ENCODE measurements around the gene TRPM1. TPM values are rescaled to one million over a fixed set of nuclear protein-coding genes. Genes with fewer than 3 reads are reported as not detected.

TRPM1 gene
- total and polyA plus RNA-seq, 4 donors: 0.05 to 0.72 (median 0.10) TPM; not detected in 1

- DNase-seq (ENCODE audit: low read depth in 4 of 6, low spot score in 6 of 6): no peak
- no peaks in the 10 kb centered on the region for H3K27me3 ChIP-seq (ENCODE audit: control insufficient read depth, insufficient read depth, low read length)
- no peaks in the 10 kb centered on the region for H3K36me3 ChIP-seq (ENCODE audit: control insufficient read depth, insufficient read depth, low read length)
- no peaks in the 10 kb centered on the region for H3K4me1 ChIP-seq (ENCODE audit: control insufficient read depth, insufficient read depth, low read length)
- H3K4me3 ChIP-seq (ENCODE audit: low read depth, low read length): no peak overlapping the region
- no CpG with 5 or more reads among the region's 2 CpGs for WGBS (ENCODE audit: insufficient coverage)
- H3K9me3 ChIP-seq (ENCODE audit: control insufficient read depth, insufficient read depth, low read length): peaks cover 7% of the 10 kb centered on the region
- no peak overlapping the region for H3K27ac ChIP-seq (ENCODE audit: low read depth, low read length)
Observed at GRCh38 chr15:31014608-31014925, 87.0 kb downstream of the TRPM1 start.

- peaks cover 7% of the 10 kb centered on the region for H3K9me3 ChIP-seq (ENCODE audit: control insufficient read depth, insufficient read depth, low read length)
- no peak overlapping the region for H3K27ac ChIP-seq (ENCODE audit: low read depth, low read length)
- WGBS (ENCODE audit: insufficient coverage): 78% methylated on average over 1 of the region's 2 CpGs
- H3K4me3 ChIP-seq (ENCODE audit: low read depth, low read length): no peak overlapping the region
- H3K27me3 ChIP-seq (ENCODE audit: control insufficient read depth, insufficient read depth, low read length): no peaks in the 10 kb centered on the region
- no peaks in the 10 kb centered on the region for H3K36me3 ChIP-seq (ENCODE audit: control insufficient read depth, insufficient read depth, low read length)
- no peaks in the 10 kb centered on the region for H3K4me1 ChIP-seq (ENCODE audit: control insufficient read depth, insufficient read depth, low read length)
- DNase-seq (ENCODE audit: low read depth in 4 of 6, low spot score in 6 of 6): no peak
Observed at GRCh38 chr15:31013863-31014607, 87.5 kb downstream of the TRPM1 start.

- H3K27me3 ChIP-seq (ENCODE audit: control insufficient read depth, insufficient read depth, low read length): no peaks in the 10 kb centered on the region
- H3K9me3 ChIP-seq (ENCODE audit: control insufficient read depth, insufficient read depth, low read length): peaks cover 7% of the 10 kb centered on the region
- no peaks in the 10 kb centered on the region for H3K4me1 ChIP-seq (ENCODE audit: control insufficient read depth, insufficient read depth, low read length)
- no peak overlapping the region for H3K27ac ChIP-seq (ENCODE audit: low read depth, low read length)
- no peaks in the 10 kb centered on the region for H3K36me3 ChIP-seq (ENCODE audit: control insufficient read depth, insufficient read depth, low read length)
- no peak for DNase-seq (ENCODE audit: low read depth in 4 of 6, low spot score in 6 of 6)
- WGBS (ENCODE audit: insufficient coverage): no CpG with 5 or more reads among the region's 2 CpGs
- no peak overlapping the region for H3K4me3 ChIP-seq (ENCODE audit: low read depth, low read length)
Observed at GRCh38 chr15:31012455-31012854, 89.1 kb downstream of the TRPM1 start.

GRCh38 chr15:31010036-31010435 is 91.5 kb downstream of the TRPM1 start:
- H3K36me3 ChIP-seq (ENCODE audit: control insufficient read depth, insufficient read depth, low read length): no peaks in the 10 kb centered on the region
- H3K4me1 ChIP-seq (ENCODE audit: control insufficient read depth, insufficient read depth, low read length): no peaks in the 10 kb centered on the region
- peaks cover 7% of the 10 kb centered on the region for H3K9me3 ChIP-seq (ENCODE audit: control insufficient read depth, insufficient read depth, low read length)
- WGBS (ENCODE audit: insufficient coverage): no CpG with 5 or more reads among the region's 1 CpG
- no peak for DNase-seq (ENCODE audit: low read depth in 4 of 6, low spot score in 6 of 6)
- no peaks in the 10 kb centered on the region for H3K27me3 ChIP-seq (ENCODE audit: control insufficient read depth, insufficient read depth, low read length)
- no peak overlapping the region for H3K4me3 ChIP-seq (ENCODE audit: low read depth, low read length)
- H3K27ac ChIP-seq (ENCODE audit: low read depth, low read length): no peak overlapping the region

- H3K27me3 ChIP-seq (ENCODE audit: control insufficient read depth, insufficient read depth, low read length): no peaks in the 10 kb centered on the region
- no peaks in the 10 kb centered on the region for H3K9me3 ChIP-seq (ENCODE audit: control insufficient read depth, insufficient read depth, low read length)
- H3K27ac ChIP-seq (ENCODE audit: low read depth, low read length): no peak overlapping the region
- WGBS (ENCODE audit: insufficient coverage): no CpG with 5 or more reads among the region's 2 CpGs
- no peaks in the 10 kb centered on the region for H3K4me1 ChIP-seq (ENCODE audit: control insufficient read depth, insufficient read depth, low read length)
- H3K4me3 ChIP-seq (ENCODE audit: low read depth, low read length): no peak overlapping the region
- no peaks in the 10 kb centered on the region for H3K36me3 ChIP-seq (ENCODE audit: control insufficient read depth, insufficient read depth, low read length)
- DNase-seq (ENCODE audit: low read depth in 4 of 6, low spot score in 6 of 6): no peak
Observed at GRCh38 chr15:31005660-31006059, 95.9 kb downstream of the TRPM1 start.

GRCh38 chr15:31004220-31004733 is 97.2 kb downstream of the TRPM1 start:
- Histone ChIP-seq H3K36me3 (ENCODE audit: control insufficient read depth, insufficient read depth, low read length) (no peaks in the 10 kb centered on the region), H3K4me3 (ENCODE audit: low read depth, low read length) (no peak overlapping the region), H3K27ac (ENCODE audit: low read depth, low read length) (no peak overlapping the region), H3K27me3 (ENCODE audit: control insufficient read depth, insufficient read depth, low read length) (no peaks in the 10 kb centered on the region), H3K4me1 (ENCODE audit: control insufficient read depth, insufficient read depth, low read length) (no peaks in the 10 kb centered on the region), H3K9me3 (ENCODE audit: control insufficient read depth, insufficient read depth, low read length) (no peaks in the 10 kb centered on the region)
- peak in 1 of 6 donors; percentile 9 for DNase-seq (ENCODE audit: low read depth in 4 of 6, low spot score in 6 of 6)
- WGBS (ENCODE audit: insufficient coverage): 38% methylated on average over 4 of the region's 5 CpGs

- 97% methylated on average over 3 of the region's 3 CpGs for WGBS (ENCODE audit: insufficient coverage)
Observed at GRCh38 chr15:31001702-31002101, 99.8 kb downstream of the TRPM1 start.

GRCh38 chr15:30999729-31000128 is 101.8 kb downstream of the TRPM1 start:
- 100% methylated on average over 2 of the region's 3 CpGs for WGBS (ENCODE audit: insufficient coverage)
- Histone ChIP-seq H3K9me3 (ENCODE audit: control insufficient read depth, insufficient read depth, low read length) (no peaks in the 10 kb centered on the region), H3K36me3 (ENCODE audit: control insufficient read depth, insufficient read depth, low read length) (no peaks in the 10 kb centered on the region), H3K4me3 (ENCODE audit: low read depth, low read length) (no peak overlapping the region), H3K27ac (ENCODE audit: low read depth, low read length) (no peak overlapping the region), H3K4me1 (ENCODE audit: control insufficient read depth, insufficient read depth, low read length) (no peaks in the 10 kb centered on the region), H3K27me3 (ENCODE audit: control insufficient read depth, insufficient read depth, low read length) (no peaks in the 10 kb centered on the region)
- DNase-seq (ENCODE audit: low read depth in 4 of 6, low spot score in 6 of 6): no peak

More at GRCh38 chr15:31001702-31002101, 99.8 kb downstream of the TRPM1 start:
- Histone ChIP-seq H3K9me3 (ENCODE audit: control insufficient read depth, insufficient read depth, low read length) (no peaks in the 10 kb centered on the region), H3K27me3 (ENCODE audit: control insufficient read depth, insufficient read depth, low read length) (no peaks in the 10 kb centered on the region), H3K36me3 (ENCODE audit: control insufficient read depth, insufficient read depth, low read length) (no peaks in the 10 kb centered on the region), H3K4me3 (ENCODE audit: low read depth, low read length) (no peak overlapping the region), H3K27ac (ENCODE audit: low read depth, low read length) (no peak overlapping the region), H3K4me1 (ENCODE audit: control insufficient read depth, insufficient read depth, low read length) (no peaks in the 10 kb centered on the region)
- no peak for DNase-seq (ENCODE audit: low read depth in 4 of 6, low spot score in 6 of 6)

- H3K4me1 ChIP-seq (ENCODE audit: control insufficient read depth, insufficient read depth, low read length): peaks cover 3% of the 10 kb centered on the region
- DNase-seq (ENCODE audit: low read depth in 4 of 6, low spot score in 6 of 6): no peak
- WGBS (ENCODE audit: insufficient coverage): no CpG with 5 or more reads among the region's 1 CpG
- no peak overlapping the region for H3K27ac ChIP-seq (ENCODE audit: low read depth, low read length)
- no peaks in the 10 kb centered on the region for H3K9me3 ChIP-seq (ENCODE audit: control insufficient read depth, insufficient read depth, low read length)
- no peaks in the 10 kb centered on the region for H3K27me3 ChIP-seq (ENCODE audit: control insufficient read depth, insufficient read depth, low read length)
- no peaks in the 10 kb centered on the region for H3K36me3 ChIP-seq (ENCODE audit: control insufficient read depth, insufficient read depth, low read length)
- no peak overlapping the region for H3K4me3 ChIP-seq (ENCODE audit: low read depth, low read length)
Observed at GRCh38 chr15:30997270-30997669, 104.3 kb downstream of the TRPM1 start.

GRCh38 chr15:30992249-30992864 is 109.2 kb downstream of the TRPM1 start:
- Histone ChIP-seq H3K4me1 (ENCODE audit: control insufficient read depth, insufficient read depth, low read length) (peaks cover 15% of the 10 kb centered on the region), H3K9me3 (ENCODE audit: control insufficient read depth, insufficient read depth, low read length) (no peaks in the 10 kb centered on the region), H3K4me3 (ENCODE audit: low read depth, low read length) (peak overlapping the region; percentile 91), H3K27me3 (ENCODE audit: control insufficient read depth, insufficient read depth, low read length) (no peaks in the 10 kb centered on the region), H3K27ac (ENCODE audit: low read depth, low read length) (peak overlapping the region; percentile 75), H3K36me3 (ENCODE audit: control insufficient read depth, insufficient read depth, low read length) (no peaks in the 10 kb centered on the region)
- no peak for DNase-seq (ENCODE audit: low read depth in 4 of 6, low spot score in 6 of 6)
- WGBS (ENCODE audit: insufficient coverage): 74% methylated on average over 2 of the region's 7 CpGs
